Calu3 (cell line): ENCODE results near the gene STX17. TPM values are rescaled to one million over a fixed set of nuclear protein-coding genes. Genes with fewer than 3 reads are reported as not detected.

Experiments used
- BruUV-seq: library from RNA; stranded (reverse); fragments of 400-500 nt; replicated peaks from 2 replicates; lab custom pipeline; 2021; lab: Mats Ljungman, UMichigan
- CTCF ChIA-PET: fragments of 300-600 bp; sonication (Branson Sonifier 250); formaldehyde crosslinking; loops from one replicate; lab custom pipeline; 2022; ENCODE audit warnings: antibody characterized with exemption; lab: Charles Lee
- DNase-seq: peaks from one replicate; pipeline ENCODE4 v3.0.0; 2022
- H3K27ac Mint-ChIP-seq: one replicate; pipeline ENCODE4 v1.8.0; 2022; ENCODE audit warnings: mixed read lengths; ENCODE audit not compliant: unreplicated experiment
- H3K27me3 Mint-ChIP-seq: one replicate; pipeline ENCODE4 v1.8.0; 2022; ENCODE audit warnings: mixed read lengths; ENCODE audit not compliant: unreplicated experiment
- H3K36me3 Mint-ChIP-seq: one replicate; pipeline ENCODE4 v1.8.0; 2022; ENCODE audit warnings: mild to moderate bottlenecking, moderate library complexity, mixed read lengths; ENCODE audit not compliant: insufficient read depth, unreplicated experiment
- H3K4me1 Mint-ChIP-seq: one replicate; pipeline ENCODE4 v1.8.0; 2022; ENCODE audit warnings: mild to moderate bottlenecking, low read depth, mixed read lengths; ENCODE audit not compliant: unreplicated experiment
- H3K4me3 Mint-ChIP-seq: one replicate; pipeline ENCODE4 v1.8.0; 2022; ENCODE audit warnings: mild to moderate bottlenecking, low read depth, moderate library complexity, mixed read lengths; ENCODE audit not compliant: unreplicated experiment
- H3K9me3 Mint-ChIP-seq: one replicate; pipeline ENCODE4 v1.8.0; 2022; ENCODE audit warnings: low read depth, mixed read lengths; ENCODE audit not compliant: unreplicated experiment
- intact Hi-C: fragments of 100-400 bp; cut with micrococcal nuclease; formaldehyde crosslinking; loops from one replicate; pipeline ENCODE4 v1.10.0; 2022; ENCODE audit not compliant: unreplicated experiment
- total RNA-seq: library from RNA; stranded (reverse); gene quantifications from 2 replicates; pipeline ENCODE4 v1.2.3, GENCODE V29; 2022
- TF ChIP-seq, protein P1 (sequence below): fragments of 200-600 bp; IDR thresholded peaks from one replicate; pipeline ENCODE4 v1.8.0; 2022; ENCODE audit warnings: antibody characterized with exemption; ENCODE audit not compliant: unreplicated experiment

STX17 gene
- total RNA-seq, 1 experiment from 2014 or later = 21.5 TPM

DNA sequence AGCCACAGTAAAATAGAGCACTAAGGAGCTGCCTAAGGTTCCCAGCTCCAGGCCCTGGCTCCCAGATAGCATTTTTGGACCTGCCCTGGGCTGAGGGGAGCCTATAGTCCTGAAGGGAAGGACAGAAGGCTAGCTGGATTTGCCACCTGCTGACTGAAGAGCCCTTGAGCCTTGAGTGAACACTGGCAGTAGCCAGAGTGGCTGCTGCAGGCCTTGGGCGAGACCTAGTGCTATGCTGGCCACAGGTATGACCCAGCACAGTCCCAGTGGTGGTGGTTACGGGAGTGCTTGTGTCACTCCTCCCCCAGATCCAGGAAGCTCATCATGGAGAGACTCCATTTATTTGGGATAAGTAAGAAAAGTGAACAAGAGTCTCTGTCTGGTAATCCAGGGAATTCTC, 10.3 kb upstream of the STX17 start:
- DNase-seq = no peak
- Mint-ChIP-seq H3K4me3 (no peak overlapping the region), H3K36me3 (no peaks in the 10 kb centered on the region), H3K4me1 (no peaks in the 10 kb centered on the region), H3K9me3 (no peaks in the 10 kb centered on the region), H3K27me3 (peaks cover 8% of the 10 kb centered on the region), H3K27ac (no peak overlapping the region)
- TF ChIP-seq, protein P1, sequence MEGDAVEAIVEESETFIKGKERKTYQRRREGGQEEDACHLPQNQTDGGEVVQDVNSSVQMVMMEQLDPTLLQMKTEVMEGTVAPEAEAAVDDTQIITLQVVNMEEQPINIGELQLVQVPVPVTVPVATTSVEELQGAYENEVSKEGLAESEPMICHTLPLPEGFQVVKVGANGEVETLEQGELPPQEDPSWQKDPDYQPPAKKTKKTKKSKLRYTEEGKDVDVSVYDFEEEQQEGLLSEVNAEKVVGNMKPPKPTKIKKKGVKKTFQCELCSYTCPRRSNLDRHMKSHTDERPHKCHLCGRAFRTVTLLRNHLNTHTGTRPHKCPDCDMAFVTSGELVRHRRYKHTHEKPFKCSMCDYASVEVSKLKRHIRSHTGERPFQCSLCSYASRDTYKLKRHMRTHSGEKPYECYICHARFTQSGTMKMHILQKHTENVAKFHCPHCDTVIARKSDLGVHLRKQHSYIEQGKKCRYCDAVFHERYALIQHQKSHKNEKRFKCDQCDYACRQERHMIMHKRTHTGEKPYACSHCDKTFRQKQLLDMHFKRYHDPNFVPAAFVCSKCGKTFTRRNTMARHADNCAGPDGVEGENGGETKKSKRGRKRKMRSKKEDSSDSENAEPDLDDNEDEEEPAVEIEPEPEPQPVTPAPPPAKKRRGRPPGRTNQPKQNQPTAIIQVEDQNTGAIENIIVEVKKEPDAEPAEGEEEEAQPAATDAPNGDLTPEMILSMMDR = no peak
- CTCF ChIA-PET = no interaction called here
- intact Hi-C loops = no loop called here
- BruUV-seq = no TSS peak

DNA sequence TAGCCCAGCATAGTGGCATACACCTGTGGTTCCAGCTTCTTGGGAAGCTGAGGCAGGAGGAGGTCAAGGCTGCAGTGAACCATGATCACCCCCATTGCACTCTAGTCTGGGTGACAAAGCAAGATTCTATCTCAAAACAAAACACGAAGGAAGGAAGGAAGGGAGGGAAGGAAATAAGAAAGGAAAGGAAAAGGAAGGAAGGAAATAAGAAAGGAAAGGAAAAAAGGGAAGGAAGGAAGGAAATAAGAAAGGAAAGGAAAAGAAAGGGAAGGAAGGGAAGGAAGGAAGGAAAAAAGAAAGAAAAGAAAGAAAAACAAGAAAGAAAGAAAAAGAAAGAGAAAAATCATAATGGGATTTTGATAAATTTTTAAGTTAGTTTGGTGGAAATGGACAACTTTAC, 3.1 kb upstream of the STX17 start:
- CTCF ChIA-PET = no interaction called here
- Mint-ChIP-seq H3K4me1 (peaks cover 16% of the 10 kb centered on the region), H3K27ac (no peak overlapping the region), H3K9me3 (peaks cover 2% of the 10 kb centered on the region), H3K4me3 (no peak overlapping the region), H3K27me3 (no peaks in the 10 kb centered on the region), H3K36me3 (peaks cover 27% of the 10 kb centered on the region)
- intact Hi-C loops = no loop called here
- DNase-seq = no peak
- TF ChIP-seq, protein P1 = no peak
- BruUV-seq = no TSS peak

DNA sequence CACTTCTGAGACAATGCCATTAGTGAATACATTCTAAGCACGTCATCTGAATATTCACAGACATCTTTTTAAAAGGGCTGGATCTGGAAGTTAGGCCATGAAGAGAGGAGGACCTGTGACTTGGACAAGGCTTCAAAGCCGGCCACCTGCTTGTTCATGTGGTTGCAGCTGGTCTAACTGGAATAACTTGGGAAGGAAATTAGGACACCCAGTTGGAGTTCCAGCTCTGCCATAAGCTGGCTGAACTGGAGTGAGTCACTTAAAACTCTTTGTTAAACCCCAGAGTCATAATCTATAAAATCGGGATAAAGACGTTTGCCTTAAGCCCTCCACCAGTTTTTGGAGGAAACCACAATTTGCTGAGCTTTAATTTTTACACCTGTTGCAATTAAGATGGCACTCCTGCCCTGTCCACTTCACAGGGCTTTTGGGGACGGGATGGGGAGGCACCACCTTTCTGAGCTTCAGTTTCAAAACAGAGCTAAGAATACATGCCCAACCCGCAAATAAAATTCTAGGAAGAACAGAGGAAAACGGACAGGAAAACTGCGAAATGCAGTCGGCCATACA, 536 bp upstream of the STX17 start:
- H3K9me3 Mint-ChIP-seq = peaks cover 2% of the 10 kb centered on the region
- TSS peak; percentile 79 for BruUV-seq
- TF ChIP-seq, protein P1 = no peak
- H3K4me1 Mint-ChIP-seq = peaks cover 28% of the 10 kb centered on the region
- intact Hi-C loops = loop anchor here (1.0 kb wide), 1 partner anchor 82 kb away; no protein-coding TSS in a partner anchor
- CTCF ChIA-PET = interaction anchor here (0.8 kb wide), 1 partner anchor 1033 kb away, joined by 3 read pairs; no protein-coding TSS in a partner anchor
- H3K36me3 Mint-ChIP-seq = peaks cover 27% of the 10 kb centered on the region
- peak overlapping the region; percentile 68 for H3K27ac Mint-ChIP-seq
- H3K4me3 Mint-ChIP-seq = peak overlapping the region; percentile 94
- no peaks in the 10 kb centered on the region for H3K27me3 Mint-ChIP-seq
- DNase-seq = peak; percentile 14

DNA sequence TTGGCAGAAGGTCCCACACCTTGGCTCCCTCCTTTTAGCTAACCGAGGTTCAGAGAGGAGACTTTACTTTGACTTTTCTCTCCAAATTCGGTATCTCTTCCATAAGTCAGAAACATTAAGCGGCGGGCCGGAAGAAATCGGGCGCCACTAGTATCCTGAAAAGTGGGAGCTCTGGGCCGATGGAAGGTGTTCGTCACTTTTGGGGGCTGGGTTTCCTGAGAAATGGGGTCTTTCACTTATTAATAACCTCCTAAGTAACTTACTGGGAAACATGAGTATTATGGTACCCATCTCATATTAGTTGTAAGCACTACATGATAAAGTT, 716 bp downstream of the STX17 start:
- intact Hi-C loops = no loop called here
- peaks cover 28% of the 10 kb centered on the region for H3K4me1 Mint-ChIP-seq
- peaks cover 27% of the 10 kb centered on the region for H3K36me3 Mint-ChIP-seq
- H3K27ac Mint-ChIP-seq = peak overlapping the region; percentile 68
- no peaks in the 10 kb centered on the region for H3K27me3 Mint-ChIP-seq
- peak overlapping the region; percentile 94 for H3K4me3 Mint-ChIP-seq
- no TSS peak for BruUV-seq
- DNase-seq = no peak
- TF ChIP-seq, protein P1 = no peak
- H3K9me3 Mint-ChIP-seq = peaks cover 2% of the 10 kb centered on the region
- CTCF ChIA-PET = no interaction called here
